HG02884 (cell line): ENCODE results near the gene RNF149.
A peak's percentile ranks its signal among the peaks of the same experiment; 100 is the strongest.

Source experiments
- ATAC-seq: cut with Tn5 transposase; IDR thresholded peaks from one replicate; pipeline ENCODE4 v1.9.1; 2021; ENCODE audit warnings: mild to moderate bottlenecking, moderate library complexity; ENCODE audit not compliant: unreplicated experiment

RNF149 gene

GRCh38 chr2:101296371-101296770 is 12.1 kb downstream of the RNF149 start:
- no peak for ATAC-seq

GRCh38 chr2:101295895-101296294 is 12.6 kb downstream of the RNF149 start:
- no peak for ATAC-seq

GRCh38 chr2:101294861-101295260 is 13.6 kb downstream of the RNF149 start:
- ATAC-seq = no peak

GRCh38 chr2:101293544-101293943 is 15.0 kb downstream of the RNF149 start:
- no peak for ATAC-seq

- ATAC-seq = no peak
Measured at GRCh38 chr2:101291973-101292372, 16.5 kb downstream of the RNF149 start.

GRCh38 chr2:101290711-101291110 is 17.8 kb downstream of the RNF149 start:
- ATAC-seq = no peak

GRCh38 chr2:101287303-101287702 is 21.2 kb downstream of the RNF149 start:
- ATAC-seq = no peak

GRCh38 chr2:101286684-101287083 is 21.8 kb downstream of the RNF149 start:
- ATAC-seq = no peak

- ATAC-seq = no peak
Measured at GRCh38 chr2:101282980-101283379, 25.5 kb downstream of the RNF149 start.

GRCh38 chr2:101281482-101281881 is 27.0 kb downstream of the RNF149 start:
- no peak for ATAC-seq

- ATAC-seq = no peak
Measured at GRCh38 chr2:101278925-101279324, 29.6 kb downstream of the RNF149 start.

GRCh38 chr2:101277111-101277510 is 31.4 kb downstream of the RNF149 start:
- no peak for ATAC-seq

GRCh38 chr2:101274142-101274541 is 34.4 kb downstream of the RNF149 start:
- no peak for ATAC-seq

- no peak for ATAC-seq
Measured at GRCh38 chr2:101273056-101273455, 35.4 kb downstream of the RNF149 start.

- ATAC-seq = peak; percentile 95
Measured at GRCh38 chr2:101272045-101272784, 36.3 kb downstream of the RNF149 start.

- ATAC-seq = no peak
Measured at GRCh38 chr2:101270700-101271259, 37.7 kb downstream of the RNF149 start.

- ATAC-seq = no peak
Measured at GRCh38 chr2:101267671-101268656, 40.5 kb downstream of the RNF149 start.

- ATAC-seq = no peak
Measured at GRCh38 chr2:101265893-101266499, 42.5 kb downstream of the RNF149 start.

GRCh38 chr2:101264360-101264939 is 44.1 kb downstream of the RNF149 start:
- ATAC-seq = no peak

- ATAC-seq = no peak
Measured at GRCh38 chr2:101263377-101263800, 45.1 kb downstream of the RNF149 start.

GRCh38 chr2:101262142-101262541 is 46.4 kb downstream of the RNF149 start:
- no peak for ATAC-seq
